GM19397 (cell line): ENCODE measurements around the gene CDK4.
"Not testable (repeated sequence)": the region's sequence is repeated elsewhere in the genome, so short reads cannot be mapped to it uniquely, and the experiment has no call there.

Source experiments
- ATAC-seq: cut with Tn5 transposase; IDR thresholded peaks from one replicate; pipeline ENCODE4 v1.9.1; 2021; ENCODE audit warnings: mild to moderate bottlenecking, moderate library complexity; ENCODE audit not compliant: unreplicated experiment

The CDK4 gene

GRCh38 chr12:57726884-57727757 lies 25.0 kb downstream of the CDK4 start:
- ATAC-seq: no peak

- no peak for ATAC-seq
Measured at GRCh38 chr12:57726151-57726883, 25.8 kb downstream of the CDK4 start.

- no peak for ATAC-seq
Measured at GRCh38 chr12:57725851-57726150, 26.3 kb downstream of the CDK4 start.

GRCh38 chr12:57724936-57725740 lies 27.0 kb downstream of the CDK4 start:
- ATAC-seq: no peak

- ATAC-seq: no peak
Measured at GRCh38 chr12:57724003-57724935, 27.8 kb downstream of the CDK4 start.

- no peak for ATAC-seq
Measured at GRCh38 chr12:57723630-57723962, 28.5 kb downstream of the CDK4 start.

- ATAC-seq: no peak
Measured at GRCh38 chr12:57722716-57723629, 29.1 kb downstream of the CDK4 start.

GRCh38 chr12:57721846-57722608 lies 30.1 kb downstream of the CDK4 start:
- not testable (repeated sequence) for ATAC-seq

- ATAC-seq: no peak
Measured at GRCh38 chr12:57720606-57721595, 31.2 kb downstream of the CDK4 start.

- no peak for ATAC-seq
Measured at GRCh38 chr12:57719777-57720605, 32.1 kb downstream of the CDK4 start.

GRCh38 chr12:57718641-57719528 lies 33.2 kb downstream of the CDK4 start:
- no peak for ATAC-seq

- no peak for ATAC-seq
Measured at GRCh38 chr12:57717846-57718640, 34.1 kb downstream of the CDK4 start.

GRCh38 chr12:57717131-57717530 lies 35.0 kb downstream of the CDK4 start:
- ATAC-seq: no peak

GRCh38 chr12:57716305-57716704 lies 35.8 kb downstream of the CDK4 start:
- no peak for ATAC-seq

GRCh38 chr12:57715786-57716185 lies 36.3 kb downstream of the CDK4 start:
- ATAC-seq: no peak
